ENCODE data around the gene TANK. TPM values are rescaled to one million over a fixed set of nuclear protein-coding genes. Genes with fewer than 3 reads are reported as not detected.
A peak's percentile ranks its signal among the peaks of the same experiment; 100 is the strongest.

Gene TANK
- polyA plus RNA-seq, 3 donors from 2014 or later: 32.5 to 53.9 (median 44.7) TPM

DNA sequence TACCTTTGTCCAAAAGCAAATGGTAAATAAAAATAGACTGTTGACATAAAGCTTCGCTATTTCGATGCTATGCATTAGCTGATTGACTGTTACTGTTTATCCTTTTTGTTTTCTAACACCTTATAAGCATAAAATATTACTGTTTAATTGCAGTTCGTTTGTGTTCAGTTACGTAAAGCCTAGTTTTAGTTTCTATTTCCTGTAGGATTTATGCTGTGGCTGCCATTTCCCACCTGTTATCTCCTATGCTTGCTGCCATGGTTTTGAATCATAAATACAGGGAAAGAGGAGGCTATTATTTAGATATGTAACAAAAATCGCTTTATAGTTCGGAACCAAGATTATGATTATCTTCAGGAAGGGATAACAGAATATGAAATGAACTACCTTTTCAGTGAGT lies 3.9 kb downstream of the TANK start:
- peaks cover 67 to 96% of the 10 kb centered on the region in 2 donors for H3K4me1 Mint-ChIP-seq
- peak overlapping the region in 1 of 5 donors; percentile 3 for H3K4me3 Mint-ChIP-seq
- peaks cover 1 to 9% (median 6%) of the 10 kb centered on the region in 3 donors for H3K27me3 Mint-ChIP-seq (ENCODE audit: low read depth in 3 of 3)
- peaks cover 0 to 7% (median 0%) of the 10 kb centered on the region in 3 donors for H3K36me3 Mint-ChIP-seq
- no peak for DNase-seq
- peak overlapping the region in 1 of 6 donors; percentile 43 for H3K27ac Mint-ChIP-seq
- no peaks in the 10 kb centered on the region for H3K9me3 Mint-ChIP-seq

- peaks cover 0 to 7% (median 0%) of the 10 kb centered on the region in 3 donors for H3K36me3 Mint-ChIP-seq
- H3K27me3 Mint-ChIP-seq (ENCODE audit: low read depth in 3 of 3): peaks cover 1 to 7% (median 5%) of the 10 kb centered on the region in 3 donors
- H3K9me3 Mint-ChIP-seq: no peaks in the 10 kb centered on the region
Measured at GRCh38 chr2:161165266-161165665, 5.0 kb downstream of the TANK start.

DNA sequence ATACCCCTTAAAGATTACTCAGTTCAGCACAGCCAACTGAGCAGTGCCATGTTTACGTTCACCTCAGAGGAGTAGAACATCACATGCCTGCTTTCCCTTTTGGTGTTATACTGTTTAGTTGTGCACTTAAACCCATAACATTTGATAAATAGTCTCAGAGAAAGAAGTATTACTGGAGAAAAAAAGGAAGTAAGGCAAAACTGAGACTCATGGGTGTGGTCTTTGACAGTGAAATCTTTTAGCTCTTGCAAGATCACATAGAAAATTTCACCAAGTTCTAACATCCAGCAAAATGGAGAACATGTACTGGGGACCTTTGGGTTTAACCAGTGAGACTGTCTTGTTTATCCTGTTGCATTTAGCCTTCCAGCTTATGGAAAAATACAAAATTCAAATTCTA lies 5.6 kb downstream of the TANK start:
- DNase-seq: no peak
- no peaks in the 10 kb centered on the region for H3K9me3 Mint-ChIP-seq
- peaks cover 59 to 96% of the 10 kb centered on the region in 2 donors for H3K4me1 Mint-ChIP-seq
- peaks cover 1 to 3% (median 3%) of the 10 kb centered on the region in 3 donors for H3K27me3 Mint-ChIP-seq (ENCODE audit: low read depth in 3 of 3)
- H3K27ac Mint-ChIP-seq: peak overlapping the region in 5 of 6 donors; percentile 77 to 83 (median 82)
- H3K36me3 Mint-ChIP-seq: peaks cover 0 to 7% (median 0%) of the 10 kb centered on the region in 3 donors
- H3K4me3 Mint-ChIP-seq: peak overlapping the region in 2 of 5 donors; percentile 36 to 67

More at GRCh38 chr2:161165266-161165665, 5.0 kb downstream of the TANK start:
- no peak overlapping the region for H3K4me3 Mint-ChIP-seq
- no peak for DNase-seq
- H3K27ac Mint-ChIP-seq: peak overlapping the region in 4 of 6 donors; percentile 16 to 83 (median 70)
- H3K4me1 Mint-ChIP-seq: peaks cover 65 to 96% of the 10 kb centered on the region in 2 donors

GRCh38 chr2:161166538-161167409 lies 6.5 kb downstream of the TANK start:
- H3K4me1 Mint-ChIP-seq: peaks cover 55 to 96% of the 10 kb centered on the region in 2 donors
- peak; percentile 32 to 50 (median 46) for DNase-seq
- H3K36me3 Mint-ChIP-seq: peaks cover 0 to 7% (median 0%) of the 10 kb centered on the region in 3 donors
- peak overlapping the region; percentile 77 to 84 (median 82) for H3K27ac Mint-ChIP-seq
- H3K27me3 Mint-ChIP-seq (ENCODE audit: low read depth in 3 of 3): peaks cover 0 to 3% (median 1%) of the 10 kb centered on the region in 3 donors
- H3K9me3 Mint-ChIP-seq: no peaks in the 10 kb centered on the region
- H3K4me3 Mint-ChIP-seq: peak overlapping the region; percentile 19 to 67 (median 36)

DNA sequence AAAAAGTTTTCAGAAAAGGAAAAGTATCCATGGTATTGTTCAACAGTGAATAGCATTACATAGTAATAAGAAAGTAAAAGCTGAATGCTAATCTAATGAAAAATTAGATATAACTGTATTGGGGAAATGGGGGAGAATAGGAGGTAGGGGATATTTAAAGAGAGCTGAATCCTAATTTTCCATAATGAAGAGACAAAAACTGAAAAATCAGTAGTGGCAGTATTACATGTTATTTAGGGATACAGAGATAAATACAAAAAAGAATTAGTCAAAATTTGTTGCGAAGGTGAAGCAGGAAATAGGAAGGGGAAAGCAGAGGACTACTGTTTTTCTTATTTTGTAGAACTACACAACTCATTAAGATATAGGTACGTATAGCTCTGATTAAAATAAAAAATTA lies 9.1 kb downstream of the TANK start:
- peaks cover 0 to 1% (median 0%) of the 10 kb centered on the region in 3 donors for H3K27me3 Mint-ChIP-seq (ENCODE audit: low read depth in 3 of 3)
- no peak for DNase-seq
- H3K9me3 Mint-ChIP-seq: no peaks in the 10 kb centered on the region
- peak overlapping the region in 3 of 6 donors; percentile 51 to 58 (median 57) for H3K27ac Mint-ChIP-seq
- peaks cover 0 to 7% (median 6%) of the 10 kb centered on the region in 3 donors for H3K36me3 Mint-ChIP-seq
- no peak overlapping the region for H3K4me3 Mint-ChIP-seq
- H3K4me1 Mint-ChIP-seq: peaks cover 52 to 92% of the 10 kb centered on the region in 2 donors

GRCh38 chr2:161170377-161170776 lies 10.1 kb downstream of the TANK start:
- no peak for DNase-seq
- Mint-ChIP-seq H3K27ac (no peak overlapping the region), H3K27me3 (ENCODE audit: low read depth in 3 of 3) (peaks cover 0 to 1% (median 0%) of the 10 kb centered on the region in 3 donors), H3K4me1 (peaks cover 54 to 92% of the 10 kb centered on the region in 2 donors), H3K36me3 (peaks cover 0 to 11% (median 6%) of the 10 kb centered on the region in 3 donors), H3K9me3 (no peaks in the 10 kb centered on the region), H3K4me3 (no peak overlapping the region)

DNA sequence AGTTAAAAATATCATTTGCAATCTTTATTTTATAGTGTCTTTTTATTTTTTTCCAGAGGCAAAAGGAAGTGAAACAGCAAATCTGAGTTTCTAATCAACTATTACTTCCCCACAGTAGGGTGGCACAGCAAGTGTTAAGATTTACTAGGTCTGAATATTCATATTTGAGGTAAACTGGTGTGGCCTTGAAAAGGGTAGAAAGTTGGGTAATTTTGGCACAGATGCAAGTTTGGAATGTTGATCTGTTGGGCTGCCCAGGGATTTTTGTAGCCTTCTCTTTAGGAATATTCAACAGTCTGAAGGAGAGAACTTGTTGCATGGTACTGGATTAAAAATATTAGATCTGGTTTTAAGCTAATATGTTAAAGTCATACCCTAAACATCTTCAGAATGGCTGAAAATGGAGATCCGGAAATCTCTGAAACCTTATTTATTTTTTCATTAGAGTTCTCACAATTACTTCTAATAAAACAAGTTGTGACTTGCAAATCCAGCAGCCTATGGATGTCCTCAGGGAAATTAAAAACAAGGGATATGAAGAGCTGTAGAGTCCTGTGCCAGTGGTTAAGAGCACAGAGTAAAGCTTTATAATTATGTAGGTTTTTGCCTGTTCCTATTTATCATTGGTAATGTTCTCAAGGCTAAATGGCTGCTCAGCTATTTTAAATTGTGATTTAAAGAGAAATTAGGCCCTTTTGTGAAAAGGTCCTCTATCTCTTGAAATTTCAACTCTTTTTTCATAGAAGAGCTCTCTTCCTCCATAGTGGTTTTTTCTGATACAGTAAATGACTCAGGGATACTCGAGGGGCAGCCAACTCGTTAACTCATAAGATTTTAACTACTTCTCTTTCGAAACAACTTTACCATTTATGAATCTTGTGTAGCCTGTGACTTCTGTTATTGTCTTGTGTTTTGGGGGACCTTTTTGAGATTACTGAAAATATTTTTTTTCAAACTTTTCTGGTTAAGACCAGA lies 11.0 kb downstream of the TANK start:
- Mint-ChIP-seq H3K4me1 (peaks cover 49 to 92% of the 10 kb centered on the region in 2 donors), H3K36me3 (peaks cover 0 to 11% (median 6%) of the 10 kb centered on the region in 3 donors), H3K9me3 (peaks cover 0 to 1% (median 0%) of the 10 kb centered on the region in 6 donors), H3K27ac (peak overlapping the region in 2 of 6 donors; percentile 12 to 37), H3K27me3 (ENCODE audit: low read depth in 3 of 3) (peaks cover 0 to 1% (median 0%) of the 10 kb centered on the region in 3 donors), H3K4me3 (no peak overlapping the region)
- no peak for DNase-seq

DNA sequence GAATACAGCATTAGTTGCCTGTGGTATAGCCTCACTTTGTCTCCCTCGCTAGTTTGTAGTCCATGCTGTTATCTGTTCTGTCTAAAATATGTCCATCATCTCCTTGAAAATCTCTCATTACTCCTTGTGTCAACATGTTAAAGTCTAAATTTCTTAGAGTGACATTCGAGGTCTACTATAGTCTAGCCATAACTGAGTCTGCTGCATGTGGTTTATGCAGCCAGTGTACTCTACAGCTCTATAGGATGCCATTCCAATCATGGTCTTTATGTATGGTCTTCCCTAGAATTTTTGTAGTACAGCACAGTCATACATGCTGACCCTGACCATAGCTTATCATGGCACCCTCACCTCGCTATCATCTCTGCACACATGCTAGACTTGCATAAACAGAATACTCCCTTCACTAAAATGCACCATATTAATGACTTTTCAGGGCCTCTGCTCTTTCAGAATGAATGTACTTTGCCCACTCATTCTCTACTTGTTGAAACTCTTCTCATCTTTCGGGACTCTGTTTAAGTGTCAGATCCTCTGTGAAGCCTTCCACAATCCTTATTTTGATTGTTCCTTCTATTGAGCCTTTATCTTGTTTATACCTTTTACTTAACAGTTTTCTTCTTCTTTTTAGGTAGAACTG lies 12.8 kb downstream of the TANK start:
- DNase-seq: no peak
- peak overlapping the region in 1 of 5 donors; percentile 11 for H3K4me3 Mint-ChIP-seq
- no peaks in the 10 kb centered on the region for H3K27me3 Mint-ChIP-seq (ENCODE audit: low read depth in 3 of 3)
- peaks cover 6 to 17% (median 6%) of the 10 kb centered on the region in 3 donors for H3K36me3 Mint-ChIP-seq
- peaks cover 32 to 77% of the 10 kb centered on the region in 2 donors for H3K4me1 Mint-ChIP-seq
- peak overlapping the region in 1 of 6 donors; percentile 20 for H3K27ac Mint-ChIP-seq
- H3K9me3 Mint-ChIP-seq: peaks cover 0 to 1% (median 0%) of the 10 kb centered on the region in 6 donors

GRCh38 chr2:161173541-161174194 lies 13.4 kb downstream of the TANK start:
- no peak overlapping the region for H3K4me3 Mint-ChIP-seq
- no peak for DNase-seq
- peaks cover 29 to 79% of the 10 kb centered on the region in 2 donors for H3K4me1 Mint-ChIP-seq

GRCh38 chr2:161177969-161178368 lies 17.7 kb downstream of the TANK start:
- no peaks in the 10 kb centered on the region for H3K27me3 Mint-ChIP-seq (ENCODE audit: low read depth in 3 of 3)
- H3K9me3 Mint-ChIP-seq: peaks cover 0 to 1% (median 0%) of the 10 kb centered on the region in 6 donors
- no peak overlapping the region for H3K4me3 Mint-ChIP-seq
- DNase-seq: no peak
- peaks cover 14 to 54% of the 10 kb centered on the region in 2 donors for H3K4me1 Mint-ChIP-seq
- peaks cover 11 to 45% (median 22%) of the 10 kb centered on the region in 3 donors for H3K36me3 Mint-ChIP-seq
- peak overlapping the region in 1 of 6 donors; percentile 25 for H3K27ac Mint-ChIP-seq

More at GRCh38 chr2:161173541-161174194, 13.4 kb downstream of the TANK start:
- Mint-ChIP-seq H3K9me3 (peaks cover 0 to 1% (median 0%) of the 10 kb centered on the region in 6 donors), H3K36me3 (peaks cover 9 to 17% (median 9%) of the 10 kb centered on the region in 3 donors), H3K27ac (no peak overlapping the region), H3K27me3 (ENCODE audit: low read depth in 3 of 3) (no peaks in the 10 kb centered on the region)

GRCh38 chr2:161178756-161179155 lies 18.5 kb downstream of the TANK start:
- Mint-ChIP-seq H3K27me3 (ENCODE audit: low read depth in 3 of 3) (no peaks in the 10 kb centered on the region), H3K4me1 (peaks cover 11 to 51% of the 10 kb centered on the region in 2 donors), H3K36me3 (peaks cover 11 to 44% (median 24%) of the 10 kb centered on the region in 3 donors), H3K9me3 (peaks cover 0 to 1% (median 0%) of the 10 kb centered on the region in 6 donors), H3K27ac (no peak overlapping the region), H3K4me3 (no peak overlapping the region)
- no peak for DNase-seq

DNA sequence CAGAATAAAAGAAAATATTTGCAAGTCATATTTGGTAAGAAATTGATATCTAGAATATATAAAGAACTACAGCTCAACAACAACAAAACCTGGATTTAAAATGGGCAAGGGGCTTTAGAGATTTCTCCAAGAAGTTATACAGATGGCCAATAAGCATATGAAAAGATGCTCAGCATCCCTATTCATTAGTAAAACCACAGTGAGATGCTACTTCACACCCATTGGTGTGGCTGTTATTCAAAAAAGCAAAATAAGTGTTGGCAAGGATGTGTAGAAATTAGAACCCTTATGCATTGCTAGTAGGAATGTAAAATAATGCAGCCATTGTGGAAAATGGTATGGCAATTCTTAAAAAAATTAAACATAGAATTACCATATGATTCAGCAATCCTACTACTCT lies 29.8 kb downstream of the TANK start:
- DNase-seq: no peak
- Mint-ChIP-seq H3K9me3 (no peaks in the 10 kb centered on the region), H3K4me1 (peaks cover 35 to 76% of the 10 kb centered on the region in 2 donors), H3K36me3 (peaks cover 11 to 26% (median 19%) of the 10 kb centered on the region in 3 donors), H3K27ac (no peak overlapping the region), H3K4me3 (no peak overlapping the region), H3K27me3 (ENCODE audit: low read depth in 3 of 3) (peaks cover 0 to 1% (median 0%) of the 10 kb centered on the region in 3 donors)
